ENCODE measurements around the gene POLR3F. TPM values are rescaled to one million over a fixed set of nuclear protein-coding genes. Genes with fewer than 3 reads are reported as not detected.
"Not testable (repeated sequence)": the region's sequence is repeated elsewhere in the genome, so short reads cannot be mapped to it uniquely, and the experiment has no call there.

POLR3F gene
- total RNA-seq, 3 donors from 2014 or later: 5.3 to 9.1 (median 6.6) TPM

GRCh38 chr20:18507218-18508191 is 40.3 kb downstream of the POLR3F start, which contains the start of gene SEC23B:
Gene SEC23B (plus strand): TSS chr20:18507940. CDS start chr20:18510836, 2,896 bp downstream.
- H3K4me3 ChIP-seq: peak within 1 kb of the TSS; percentile 50
- H3K4me1 ChIP-seq (ENCODE audit: low read depth): peaks cover 10% of the 10 kb centered on the region
- no peaks in the 10 kb centered on the region for H3K36me3 ChIP-seq (ENCODE audit: low read depth)
- intact Hi-C loops (cut with DNase I, micrococcal nuclease): no loop called here
- no peak for TF ChIP-seq CTCF (IDR thresholded peaks at IDR 0.05)
- peak; percentile 98 for ATAC-seq
- H3K9me3 ChIP-seq: no peaks in the 10 kb centered on the region
- DNase-seq: peak; percentile 98 to 99 (median 98)

- no peak for TF ChIP-seq CTCF (IDR thresholded peaks at IDR 0.05)
- peaks cover 10% of the 10 kb centered on the region for H3K4me1 ChIP-seq (ENCODE audit: low read depth)
- DNase-seq: no peak
- H3K9me3 ChIP-seq: no peaks in the 10 kb centered on the region
- intact Hi-C loops (cut with DNase I, micrococcal nuclease): no loop called here
- H3K4me3 ChIP-seq: no peak overlapping the region
- no peak for ATAC-seq
- no peaks in the 10 kb centered on the region for H3K36me3 ChIP-seq (ENCODE audit: low read depth)
Observed at GRCh38 chr20:18511571-18511970, 44.4 kb downstream of the POLR3F start.

GRCh38 chr20:18513208-18513607 is 46.0 kb downstream of the POLR3F start:
- H3K9me3 ChIP-seq: no peaks in the 10 kb centered on the region
- TF ChIP-seq CTCF (IDR thresholded peaks at IDR 0.05): no peak
- H3K36me3 ChIP-seq (ENCODE audit: low read depth): no peaks in the 10 kb centered on the region
- no peak overlapping the region for H3K4me3 ChIP-seq
- intact Hi-C loops (cut with DNase I, micrococcal nuclease): no loop called here
- peaks cover 10% of the 10 kb centered on the region for H3K4me1 ChIP-seq (ENCODE audit: low read depth)
- ATAC-seq (no peak), DNase-seq (no peak)

GRCh38 chr20:18514127-18514526 is 46.9 kb downstream of the POLR3F start:
- no peak for TF ChIP-seq CTCF (IDR thresholded peaks at IDR 0.05)
- H3K4me1 ChIP-seq (ENCODE audit: low read depth): peaks cover 3% of the 10 kb centered on the region
- DNase-seq (no peak), ATAC-seq (no peak)
- H3K4me3 ChIP-seq: no peak overlapping the region
- intact Hi-C loops (cut with DNase I, micrococcal nuclease): no loop called here
- no peaks in the 10 kb centered on the region for H3K9me3 ChIP-seq
- no peaks in the 10 kb centered on the region for H3K36me3 ChIP-seq (ENCODE audit: low read depth)

GRCh38 chr20:18515973-18516372 is 48.8 kb downstream of the POLR3F start:
- TF ChIP-seq CTCF (IDR thresholded peaks at IDR 0.05): no peak
- DNase-seq (no peak), ATAC-seq (no peak)
- Histone ChIP-seq H3K4me3 (no peak overlapping the region), H3K36me3 (ENCODE audit: low read depth) (no peaks in the 10 kb centered on the region), H3K4me1 (ENCODE audit: low read depth) (no peaks in the 10 kb centered on the region), H3K9me3 (no peaks in the 10 kb centered on the region)
- intact Hi-C loops (cut with DNase I, micrococcal nuclease): no loop called here

GRCh38 chr20:18522066-18522465 is 54.9 kb downstream of the POLR3F start:
- DNase-seq; intact Hi-C loops (cut with DNase I, micrococcal nuclease); H3K9me3 ChIP-seq; H3K4me3 ChIP-seq; H3K4me1 ChIP-seq (ENCODE audit: low read depth); ATAC-seq: not testable (repeated sequence)
- peaks cover 16% of the 10 kb centered on the region for H3K36me3 ChIP-seq (ENCODE audit: low read depth)
